ENCODE measurements around the gene SYCE1L.
A peak's percentile ranks its signal among the peaks of the same experiment; 100 is the strongest.
"Not testable (repeated sequence)": the region's sequence is repeated elsewhere in the genome, so short reads cannot be mapped to it uniquely, and the experiment has no call there.

SYCE1L gene

DNA sequence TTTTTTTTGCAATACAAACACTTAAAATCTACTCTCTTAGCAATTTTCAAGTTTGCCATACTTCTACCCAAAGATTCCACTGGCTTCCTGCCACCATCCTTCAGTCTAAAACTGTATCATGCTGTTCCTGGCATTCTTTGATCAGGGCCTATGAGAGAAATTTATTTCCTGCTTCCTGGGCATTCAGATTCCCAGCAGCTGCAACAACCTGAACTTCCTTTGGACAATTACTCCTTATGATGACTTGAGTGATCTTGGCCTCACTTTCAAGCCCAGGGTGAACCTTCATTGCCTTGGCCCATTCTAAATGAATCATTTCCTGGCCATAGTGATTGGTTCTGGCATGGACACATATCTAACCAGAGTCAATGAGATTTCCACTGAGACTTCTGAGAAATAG, 26.3 kb upstream of the SYCE1L start:
- Histone ChIP-seq H3K4me3 (ENCODE audit: low read depth, low read length, poor library complexity, severe bottlenecking) (no peak overlapping the region), H3K9ac (ENCODE audit: low read length) (no peak overlapping the region), H3K9me3 (ENCODE audit: low read length) (no peaks in the 10 kb centered on the region), H3F3A (ENCODE audit: insufficient read depth, low read length) (no peaks in the 10 kb centered on the region), H3K36me3 (ENCODE audit: insufficient read depth, low read length) (no peaks in the 10 kb centered on the region), H3K9me2 (ENCODE audit: low read depth, low read length) (no peaks in the 10 kb centered on the region), H3K27me3 (ENCODE audit: insufficient read depth, low read length) (no peaks in the 10 kb centered on the region), H2AFZ (ENCODE audit: low read length) (no peak overlapping the region), H3K4me2 (ENCODE audit: low read length) (no peak overlapping the region), H3K4me1 (ENCODE audit: insufficient read depth, low read length, severe bottlenecking) (no peaks in the 10 kb centered on the region), H3K79me2 (ENCODE audit: insufficient read depth, low read length) (no peaks in the 10 kb centered on the region), H3K27ac (ENCODE audit: low read depth, low read length, poor library complexity, severe bottlenecking) (no peak overlapping the region), H4K20me1 (ENCODE audit: insufficient read depth, low read length) (no peaks in the 10 kb centered on the region)
- TF ChIP-seq EZH2 (IDR thresholded peaks at IDR 0.05; ENCODE audit: borderline replicate concordance, low read length) = no peak
- TF ChIP-seq, protein P1, sequence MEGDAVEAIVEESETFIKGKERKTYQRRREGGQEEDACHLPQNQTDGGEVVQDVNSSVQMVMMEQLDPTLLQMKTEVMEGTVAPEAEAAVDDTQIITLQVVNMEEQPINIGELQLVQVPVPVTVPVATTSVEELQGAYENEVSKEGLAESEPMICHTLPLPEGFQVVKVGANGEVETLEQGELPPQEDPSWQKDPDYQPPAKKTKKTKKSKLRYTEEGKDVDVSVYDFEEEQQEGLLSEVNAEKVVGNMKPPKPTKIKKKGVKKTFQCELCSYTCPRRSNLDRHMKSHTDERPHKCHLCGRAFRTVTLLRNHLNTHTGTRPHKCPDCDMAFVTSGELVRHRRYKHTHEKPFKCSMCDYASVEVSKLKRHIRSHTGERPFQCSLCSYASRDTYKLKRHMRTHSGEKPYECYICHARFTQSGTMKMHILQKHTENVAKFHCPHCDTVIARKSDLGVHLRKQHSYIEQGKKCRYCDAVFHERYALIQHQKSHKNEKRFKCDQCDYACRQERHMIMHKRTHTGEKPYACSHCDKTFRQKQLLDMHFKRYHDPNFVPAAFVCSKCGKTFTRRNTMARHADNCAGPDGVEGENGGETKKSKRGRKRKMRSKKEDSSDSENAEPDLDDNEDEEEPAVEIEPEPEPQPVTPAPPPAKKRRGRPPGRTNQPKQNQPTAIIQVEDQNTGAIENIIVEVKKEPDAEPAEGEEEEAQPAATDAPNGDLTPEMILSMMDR (IDR thresholded peaks at IDR 0.05; ENCODE audit: low read length) = no peak

DNA sequence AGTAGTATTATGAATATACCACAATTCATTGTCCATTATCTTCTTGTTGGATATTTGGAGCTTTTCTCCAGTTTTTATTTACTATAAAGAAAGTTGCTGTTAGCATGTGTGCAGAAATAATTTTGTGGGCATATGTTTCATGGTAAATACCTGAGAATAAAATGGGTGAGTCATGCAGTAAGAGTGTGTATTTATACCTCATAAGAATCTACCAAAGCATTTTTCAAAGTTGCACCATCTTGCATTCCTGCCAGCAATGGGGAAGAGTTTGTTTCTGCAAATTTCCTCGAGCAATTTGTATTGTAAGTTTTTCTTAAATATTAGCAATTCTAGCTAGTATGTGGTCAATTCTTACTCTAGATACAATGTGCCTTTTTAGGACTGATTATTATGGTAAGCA, 16.1 kb upstream of the SYCE1L start:
- TF ChIP-seq EZH2 (IDR thresholded peaks at IDR 0.05; ENCODE audit: borderline replicate concordance, low read length) = no peak
- TF ChIP-seq, protein P1 (IDR thresholded peaks at IDR 0.05; ENCODE audit: low read length) = no peak
- Histone ChIP-seq H3K9ac (ENCODE audit: low read length) (no peak overlapping the region), H2AFZ (ENCODE audit: low read length) (no peak overlapping the region), H3K27ac (ENCODE audit: low read depth, low read length, poor library complexity, severe bottlenecking) (no peak overlapping the region), H3F3A (ENCODE audit: insufficient read depth, low read length) (no peaks in the 10 kb centered on the region), H3K4me3 (ENCODE audit: low read depth, low read length, poor library complexity, severe bottlenecking) (no peak overlapping the region), H3K36me3 (ENCODE audit: insufficient read depth, low read length) (no peaks in the 10 kb centered on the region), H3K9me3 (ENCODE audit: low read length) (no peaks in the 10 kb centered on the region), H3K79me2 (ENCODE audit: insufficient read depth, low read length) (no peaks in the 10 kb centered on the region), H3K4me2 (ENCODE audit: low read length) (no peak overlapping the region), H4K20me1 (ENCODE audit: insufficient read depth, low read length) (no peaks in the 10 kb centered on the region), H3K4me1 (ENCODE audit: insufficient read depth, low read length, severe bottlenecking) (no peaks in the 10 kb centered on the region), H3K9me2 (ENCODE audit: low read depth, low read length) (no peaks in the 10 kb centered on the region), H3K27me3 (ENCODE audit: insufficient read depth, low read length) (no peaks in the 10 kb centered on the region)

DNA sequence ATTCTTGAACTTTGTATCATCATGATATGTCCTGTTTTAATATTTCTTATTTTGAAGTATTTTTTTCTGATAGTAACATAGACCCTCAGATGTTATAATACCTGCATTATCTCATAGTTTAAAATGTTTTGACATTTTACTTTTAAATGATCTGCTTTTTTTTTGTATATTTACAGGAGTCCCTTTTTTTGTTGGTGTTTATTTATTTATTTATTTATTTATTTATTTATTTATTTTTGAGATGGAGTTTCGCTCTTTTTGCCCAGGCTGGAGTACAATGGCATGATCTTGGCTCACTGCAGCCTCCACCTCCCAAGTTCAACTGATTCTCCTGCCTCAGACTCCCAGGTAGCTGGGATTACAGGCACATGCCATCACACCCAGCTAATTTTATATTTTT, 12.9 kb upstream of the SYCE1L start:
- not testable (repeated sequence) for H3K4me1 ChIP-seq (ENCODE audit: insufficient read depth, low read length, severe bottlenecking); H3K79me2 ChIP-seq (ENCODE audit: insufficient read depth, low read length)

DNA sequence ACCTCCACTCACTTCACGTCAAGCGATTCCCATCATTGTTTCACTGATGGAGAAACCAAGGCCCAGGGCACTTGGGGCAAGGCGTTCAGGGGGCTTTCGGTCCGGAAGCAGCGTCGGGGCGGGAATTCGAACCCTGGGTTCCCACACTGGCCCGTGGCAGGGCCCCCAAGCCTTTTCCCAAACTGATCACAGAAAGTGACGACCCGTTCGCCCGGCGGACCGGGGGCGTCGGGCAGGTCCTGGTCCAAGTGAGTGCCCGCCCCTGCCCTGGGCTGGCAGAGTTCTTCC, 9.1 kb upstream of the SYCE1L start:
- H3K4me2 ChIP-seq (ENCODE audit: low read length) = peak overlapping the region; percentile 72
- peak overlapping the region; percentile 95 for H3K27ac ChIP-seq (ENCODE audit: low read depth, low read length, poor library complexity, severe bottlenecking)

More for the DNA sequence above, 12.9 kb upstream of the SYCE1L start:
- not testable (repeated sequence) for H3K4me2 ChIP-seq (ENCODE audit: low read length); H3F3A ChIP-seq (ENCODE audit: insufficient read depth, low read length); H3K36me3 ChIP-seq (ENCODE audit: insufficient read depth, low read length); H3K4me3 ChIP-seq (ENCODE audit: low read depth, low read length, poor library complexity, severe bottlenecking); H4K20me1 ChIP-seq (ENCODE audit: insufficient read depth, low read length); H3K27ac ChIP-seq (ENCODE audit: low read depth, low read length, poor library complexity, severe bottlenecking); H3K9me2 ChIP-seq (ENCODE audit: low read depth, low read length); H3K9me3 ChIP-seq (ENCODE audit: low read length); H2AFZ ChIP-seq (ENCODE audit: low read length); H3K9ac ChIP-seq (ENCODE audit: low read length); H3K27me3 ChIP-seq (ENCODE audit: insufficient read depth, low read length)

More for the DNA sequence above, 9.1 kb upstream of the SYCE1L start:
- H3K27me3 ChIP-seq (ENCODE audit: insufficient read depth, low read length) = no peaks in the 10 kb centered on the region
- no peaks in the 10 kb centered on the region for H3K9me3 ChIP-seq (ENCODE audit: low read length)
- H2AFZ ChIP-seq (ENCODE audit: low read length) = peak overlapping the region; percentile 31
- H3K9ac ChIP-seq (ENCODE audit: low read length) = peak overlapping the region; percentile 94
- peaks cover 28% of the 10 kb centered on the region for H3K36me3 ChIP-seq (ENCODE audit: insufficient read depth, low read length)
- no peaks in the 10 kb centered on the region for H3K9me2 ChIP-seq (ENCODE audit: low read depth, low read length)
- TF ChIP-seq, protein P1 (IDR thresholded peaks at IDR 0.05; ENCODE audit: low read length) = no peak
- TF ChIP-seq EZH2 (IDR thresholded peaks at IDR 0.05; ENCODE audit: borderline replicate concordance, low read length) = no peak
- peak overlapping the region; percentile 94 for H3K4me3 ChIP-seq (ENCODE audit: low read depth, low read length, poor library complexity, severe bottlenecking)
- no peaks in the 10 kb centered on the region for H4K20me1 ChIP-seq (ENCODE audit: insufficient read depth, low read length)
- no peaks in the 10 kb centered on the region for H3F3A ChIP-seq (ENCODE audit: insufficient read depth, low read length)
- H3K4me1 ChIP-seq (ENCODE audit: insufficient read depth, low read length, severe bottlenecking) = peaks cover 20% of the 10 kb centered on the region
- peaks cover 14% of the 10 kb centered on the region for H3K79me2 ChIP-seq (ENCODE audit: insufficient read depth, low read length)

Data from OCI-LY1 (cell line).